Medulla oblongata (tissue), 1 donor: ENCODE measurements around the gene CDK19.
"Not testable (repeated sequence)": the region's sequence is repeated elsewhere in the genome, so short reads cannot be mapped to it uniquely, and the experiment has no call there.

Source experiments
- DNase-seq: peaks from one replicate; pipeline ENCODE4 v3.0.0-alpha.2; 2015; ENCODE audit errors: extremely low spot score

CDK19 gene

DNA sequence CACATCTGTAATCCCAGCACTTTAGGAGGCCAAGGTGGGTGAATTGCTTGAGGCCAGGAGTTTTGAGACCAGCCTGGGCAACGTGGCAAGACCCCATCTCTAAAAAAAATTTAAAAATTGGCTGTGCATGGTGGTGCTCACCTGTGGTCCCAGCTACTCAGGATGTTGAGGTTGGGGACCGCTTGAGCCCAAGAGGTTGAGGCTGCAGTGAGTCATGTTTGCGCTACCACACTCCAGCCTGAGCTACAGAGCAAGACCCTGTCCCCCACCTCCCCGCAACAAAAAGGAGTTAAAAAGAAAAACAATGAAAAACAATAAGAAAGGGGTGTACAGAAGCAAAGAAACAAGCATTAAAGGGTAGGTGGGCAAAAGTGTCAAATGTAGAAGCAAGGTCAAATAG is 57.3 kb downstream of the CDK19 start:
- no peak for DNase-seq

DNA sequence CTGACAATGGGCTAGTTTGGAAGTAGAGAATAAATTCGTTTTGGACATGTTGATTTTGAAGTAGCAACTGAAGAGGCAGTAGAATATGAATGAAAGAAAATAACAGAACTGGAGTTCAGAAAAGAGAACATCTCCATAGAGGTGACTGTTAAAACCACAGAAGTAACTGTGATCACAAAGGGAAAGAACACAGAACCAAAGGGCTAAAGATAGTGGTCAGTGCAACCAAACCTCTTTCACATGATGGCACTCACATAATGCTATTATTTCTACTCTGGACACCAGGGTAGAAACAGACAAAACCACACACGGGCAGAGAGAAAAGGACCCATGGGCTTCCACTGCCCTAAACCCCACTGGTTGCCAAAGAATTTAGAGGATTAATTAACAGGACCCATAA is 58.5 kb downstream of the CDK19 start:
- peak; percentile 11 for DNase-seq

DNA sequence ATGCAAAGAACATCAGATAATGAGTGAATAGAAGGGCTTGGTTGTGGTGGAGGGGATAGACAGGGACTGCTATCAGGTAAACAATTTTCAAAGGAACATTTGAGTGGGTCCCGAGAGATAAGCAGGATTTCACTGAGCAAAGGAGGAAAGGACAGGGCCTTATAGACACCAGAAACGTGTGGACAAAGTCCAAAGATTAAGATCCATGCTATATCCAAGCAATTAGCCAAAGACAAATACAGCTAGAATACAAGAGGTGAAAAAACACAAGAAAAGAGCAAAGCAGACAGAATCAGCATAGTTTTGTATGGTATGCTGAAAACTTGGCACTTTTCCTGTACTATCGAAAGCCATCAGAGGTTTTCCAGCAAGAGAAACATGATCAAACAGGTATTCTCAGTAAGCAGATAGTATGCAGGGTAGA is 59.8 kb downstream of the CDK19 start:
- DNase-seq, result no peak

DNA sequence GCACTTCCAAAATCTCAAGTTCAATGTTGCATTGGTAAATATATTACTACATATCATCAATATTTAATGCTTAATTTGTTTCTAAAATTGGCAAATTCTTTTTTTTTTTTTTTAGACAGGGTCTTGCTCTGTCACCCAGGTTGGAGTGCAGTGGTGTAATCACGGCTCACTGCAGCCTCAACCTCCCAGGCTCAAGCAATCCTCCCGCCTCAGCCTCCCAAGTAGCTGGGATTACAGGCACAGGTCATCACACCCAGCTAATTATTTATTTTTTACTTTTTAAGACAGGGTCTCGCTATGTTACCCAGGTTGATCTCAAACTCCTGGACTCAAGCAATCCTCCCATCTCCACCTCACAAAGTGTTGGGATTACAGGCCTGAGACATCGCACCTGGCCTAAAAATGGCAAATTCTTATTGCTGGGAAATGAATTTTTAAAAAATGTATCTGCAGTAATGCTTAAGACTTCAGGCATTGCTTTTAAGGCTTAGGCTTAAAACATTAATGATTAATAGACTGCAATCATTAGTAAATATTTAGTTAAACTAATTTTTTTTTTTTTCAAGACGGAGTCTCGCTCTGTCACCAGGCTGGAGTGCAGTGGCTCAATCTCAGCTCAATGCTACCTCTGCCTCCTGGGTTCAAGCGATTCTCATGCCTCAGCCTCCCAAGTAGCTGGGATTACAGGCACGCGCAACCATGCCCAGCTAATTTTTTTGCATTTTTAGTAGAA is 61.2 kb downstream of the CDK19 start:
- not testable (repeated sequence) for DNase-seq

DNA sequence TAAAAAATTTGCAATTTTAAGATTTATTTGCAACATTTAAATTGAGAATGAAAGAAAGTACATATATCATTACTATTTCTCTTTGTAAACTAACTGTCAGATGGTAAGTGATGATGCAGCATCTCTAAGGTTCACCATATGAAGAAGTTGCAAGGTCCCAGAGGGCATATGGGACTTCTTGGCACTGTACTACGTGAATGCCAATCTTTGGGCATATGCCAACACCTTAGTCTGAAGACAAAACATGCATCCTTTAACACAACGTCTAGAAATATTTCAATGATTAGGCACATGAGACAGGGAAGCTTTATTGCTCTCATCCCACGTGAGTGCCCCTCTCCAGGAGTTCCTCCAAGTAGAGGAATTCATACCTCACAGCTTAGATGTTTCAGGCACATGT is 66.8 kb downstream of the CDK19 start:
- no peak for DNase-seq

DNA sequence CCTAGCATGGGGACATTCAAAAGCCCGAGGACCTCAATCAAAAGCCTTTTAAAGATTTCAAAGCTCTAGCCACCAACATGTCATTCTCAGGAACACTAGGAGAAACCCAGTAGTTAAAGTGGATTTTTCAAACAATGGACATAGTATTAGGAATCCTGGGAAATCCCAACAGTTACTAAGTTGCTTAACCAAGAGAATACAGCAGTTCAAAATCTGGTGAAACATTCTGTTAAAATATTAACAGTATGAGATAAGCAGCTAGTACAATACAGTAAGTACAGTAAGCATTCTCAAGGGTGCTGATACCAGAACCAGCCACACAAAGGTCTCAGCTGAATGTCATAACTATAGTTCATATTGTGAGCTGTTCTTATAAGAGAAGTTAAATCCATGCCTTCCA is 68.6 kb downstream of the CDK19 start:
- no peak for DNase-seq

DNA sequence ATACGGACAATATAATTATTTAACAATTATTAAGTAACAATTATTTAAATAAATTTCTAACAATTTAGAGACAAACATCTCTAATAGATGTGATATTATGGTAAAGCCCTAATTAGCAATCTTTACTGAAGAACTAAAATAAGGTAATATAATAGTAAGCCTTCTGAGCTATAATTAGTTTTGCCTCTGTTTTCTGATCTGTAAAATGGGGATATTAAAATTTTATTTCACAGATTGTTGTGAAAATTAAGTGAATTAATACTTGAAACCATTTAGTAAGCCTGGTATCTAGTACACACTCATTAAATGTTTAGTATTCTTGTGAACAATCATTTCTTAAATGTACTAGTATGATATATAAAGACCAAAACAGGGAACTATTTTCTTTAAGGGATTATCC is 70.3 kb downstream of the CDK19 start:
- no peak for DNase-seq

DNA sequence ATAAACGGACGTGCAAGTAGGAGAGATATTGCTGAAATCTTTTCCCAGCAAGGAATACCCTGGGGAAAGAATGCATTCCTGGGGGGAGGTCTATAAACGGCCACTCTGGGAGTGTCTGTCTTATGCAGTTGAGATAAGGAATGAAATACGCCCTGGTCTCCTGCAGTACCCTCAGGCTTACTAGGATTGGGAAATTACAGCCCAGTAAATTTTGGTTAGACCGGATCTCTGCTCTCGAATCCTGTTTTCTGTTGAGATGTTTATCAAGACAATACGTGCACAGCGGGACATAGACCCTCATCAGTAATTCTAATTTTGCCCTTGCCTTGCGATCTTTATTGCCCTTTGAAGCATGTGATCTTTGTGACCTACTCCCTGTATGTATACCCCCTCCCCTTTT is 72.7 kb downstream of the CDK19 start:
- not testable (repeated sequence) for DNase-seq

DNA sequence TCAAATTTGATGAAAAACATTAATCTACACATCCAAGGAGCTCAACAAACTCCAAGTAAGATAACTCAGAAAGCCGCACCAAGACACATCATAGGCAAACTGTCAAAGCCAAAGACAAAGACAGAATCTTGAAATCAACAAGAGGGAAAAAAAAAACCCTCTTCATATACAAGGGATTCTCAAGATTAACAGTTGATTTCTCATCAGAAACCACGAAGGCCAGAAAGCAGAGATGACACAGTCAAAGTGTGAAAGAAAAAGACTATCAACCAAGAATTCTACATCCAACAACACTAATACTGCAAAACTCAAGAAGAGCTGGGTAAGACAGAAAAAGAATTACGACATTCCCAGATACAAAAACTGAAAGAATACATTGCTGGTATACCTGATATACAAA is 73.8 kb downstream of the CDK19 start:
- DNase-seq, result no peak

DNA sequence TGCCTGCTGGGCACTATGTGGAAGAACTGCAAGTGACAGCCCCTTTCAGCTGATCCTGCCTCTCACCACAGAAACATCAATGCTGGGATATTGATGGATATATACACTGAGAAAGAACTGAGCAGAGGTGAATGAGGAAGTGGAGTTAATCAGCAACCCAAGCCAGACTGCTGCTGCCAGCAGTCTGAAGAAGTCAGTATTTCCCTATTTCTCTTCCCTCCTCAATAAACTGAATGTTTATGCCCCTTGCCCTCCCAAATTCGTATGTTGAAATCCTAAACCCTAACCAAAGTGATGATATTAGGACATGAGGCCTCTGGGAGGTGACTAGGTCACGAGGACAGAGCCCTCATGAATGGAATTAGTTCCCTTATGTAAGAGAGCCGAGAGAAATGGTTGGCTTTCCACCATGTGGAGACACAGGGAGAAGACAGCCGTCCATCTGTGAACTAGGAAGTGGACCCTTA is 76.3 kb downstream of the CDK19 start:
- DNase-seq, result peak; percentile 69

DNA sequence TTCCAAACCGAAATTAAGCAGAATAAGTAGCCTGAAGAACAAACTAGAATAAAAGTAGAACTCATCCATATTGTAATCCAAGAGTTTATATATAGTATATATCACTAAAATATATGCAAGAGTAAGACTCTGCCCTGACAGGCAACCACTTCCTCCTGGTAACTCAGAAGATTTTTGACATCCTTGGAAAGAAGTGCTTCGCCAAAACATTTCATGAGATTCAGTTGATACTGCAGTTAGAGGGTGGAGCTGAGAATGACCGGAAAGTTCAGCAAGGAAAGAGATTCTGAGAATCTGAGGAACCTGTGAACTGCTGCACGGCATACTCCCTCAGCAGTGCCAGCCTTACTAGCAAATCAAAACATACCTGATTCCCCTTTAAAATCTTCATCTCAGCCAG is 79.6 kb downstream of the CDK19 start:
- no peak for DNase-seq

DNA sequence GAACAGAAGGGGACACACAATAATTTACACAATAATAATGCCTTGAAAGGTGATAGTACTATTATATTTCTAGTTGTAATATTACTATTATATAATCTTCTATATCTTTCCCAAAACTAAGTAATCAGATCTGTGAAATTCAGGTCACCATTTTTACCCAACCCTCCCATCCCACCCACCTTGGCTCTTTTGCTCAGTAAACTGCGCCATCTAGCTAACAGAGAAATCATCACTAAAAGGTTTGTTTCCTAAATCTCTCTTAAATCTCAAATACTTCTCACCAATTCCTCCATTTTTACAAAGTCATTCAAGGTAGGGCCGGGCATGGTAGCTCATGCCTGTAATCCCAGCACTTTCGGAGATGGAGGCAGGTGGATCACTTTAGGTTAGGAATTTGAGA is 83.4 kb downstream of the CDK19 start:
- no peak for DNase-seq

DNA sequence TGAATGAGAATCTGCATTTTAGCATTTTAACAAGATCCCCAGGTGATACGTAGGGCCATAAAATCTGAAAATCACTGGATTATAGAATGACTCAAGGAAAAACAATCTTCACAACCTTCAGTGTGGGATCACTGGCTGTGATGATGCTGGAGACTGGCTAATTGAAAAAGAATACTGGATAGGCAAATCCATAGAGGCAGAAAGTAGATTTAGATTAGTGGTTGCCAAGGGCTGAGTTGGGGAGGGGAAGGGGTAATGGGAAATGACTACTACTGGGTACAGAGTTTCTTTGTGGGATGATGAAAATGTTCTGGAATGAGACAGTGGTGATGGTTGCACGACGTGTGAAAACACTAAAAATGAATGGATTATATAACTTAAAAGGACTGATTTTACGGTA is 84.1 kb downstream of the CDK19 start:
- DNase-seq, result no peak

DNA sequence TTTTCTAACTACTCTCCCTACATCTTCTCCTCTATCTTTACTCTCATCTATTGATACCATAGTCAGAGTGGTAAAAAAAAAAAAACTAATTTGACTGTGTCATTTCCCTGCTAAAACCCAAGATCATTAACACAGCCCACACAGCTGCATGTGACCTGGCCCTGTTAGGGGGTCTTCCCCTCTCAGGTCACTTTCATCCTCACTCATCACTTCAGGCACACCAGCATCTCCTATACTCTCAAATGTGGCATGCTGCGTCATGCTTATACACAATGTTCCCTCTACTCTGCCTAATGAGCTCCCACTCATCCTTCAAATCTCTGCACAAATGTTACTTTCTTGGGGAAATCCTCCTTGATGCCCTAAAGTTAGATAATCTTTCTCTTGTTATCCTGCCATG is 86.8 kb downstream of the CDK19 start:
- DNase-seq, result no peak

DNA sequence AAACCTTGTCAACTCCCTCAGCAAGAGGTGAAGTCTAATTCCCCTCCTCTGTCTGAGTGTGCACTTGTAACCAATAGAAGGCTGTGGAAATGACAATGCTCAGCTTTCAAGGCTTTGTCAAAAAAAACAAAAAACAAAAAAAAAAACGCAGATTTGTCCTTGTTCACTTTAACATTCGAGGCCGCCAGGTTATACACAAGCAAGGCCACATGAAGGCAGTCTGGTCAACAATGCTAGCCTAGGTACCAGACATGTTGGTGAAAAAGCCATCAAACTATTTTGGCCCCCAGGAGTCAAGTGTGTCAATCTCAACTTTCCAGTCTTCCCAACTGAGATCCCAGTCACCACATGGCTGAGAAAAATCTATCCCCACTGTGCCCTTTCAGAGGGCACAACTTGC is 92.3 kb downstream of the CDK19 start:
- no peak for DNase-seq

DNA sequence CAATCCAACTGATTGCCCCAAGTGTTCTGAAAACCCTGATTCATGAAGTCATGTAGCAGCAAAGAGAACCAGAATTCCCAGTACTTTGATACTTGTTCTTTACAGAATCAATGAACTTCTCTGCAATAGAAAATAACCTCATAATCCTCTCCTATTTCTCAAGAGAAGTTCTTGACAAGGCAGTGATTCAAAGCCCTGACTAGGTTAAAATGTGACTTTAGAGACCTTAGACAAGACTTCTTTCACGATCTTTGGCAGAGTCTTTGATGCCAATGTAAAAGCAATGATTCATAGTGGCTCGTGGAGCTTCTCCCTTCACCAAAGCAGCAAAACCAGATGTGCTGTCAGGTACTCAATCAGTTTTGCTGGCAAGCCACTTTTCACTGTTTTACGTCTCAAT is 95.2 kb downstream of the CDK19 start:
- DNase-seq, result peak; percentile 34

DNA sequence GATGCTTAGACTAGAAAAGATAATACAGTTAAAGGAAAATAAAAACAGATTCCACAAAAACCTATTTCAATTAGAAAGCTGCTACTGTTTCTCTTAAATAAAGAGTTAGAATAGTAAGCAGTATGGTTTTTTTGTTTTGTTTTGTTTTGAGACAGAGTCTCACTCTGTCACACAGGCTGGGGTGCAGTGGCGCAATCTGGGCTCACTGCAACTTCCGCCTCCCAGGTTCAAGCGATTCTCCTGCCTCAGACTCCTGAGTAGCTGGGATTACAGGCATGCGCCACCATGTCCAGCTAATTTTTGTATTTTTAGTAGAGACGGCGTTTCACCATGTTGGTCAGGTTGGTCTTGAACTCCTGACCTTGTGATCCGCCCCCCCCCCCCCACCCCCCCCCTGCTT is 95.7 kb downstream of the CDK19 start:
- not testable (repeated sequence) for DNase-seq

DNA sequence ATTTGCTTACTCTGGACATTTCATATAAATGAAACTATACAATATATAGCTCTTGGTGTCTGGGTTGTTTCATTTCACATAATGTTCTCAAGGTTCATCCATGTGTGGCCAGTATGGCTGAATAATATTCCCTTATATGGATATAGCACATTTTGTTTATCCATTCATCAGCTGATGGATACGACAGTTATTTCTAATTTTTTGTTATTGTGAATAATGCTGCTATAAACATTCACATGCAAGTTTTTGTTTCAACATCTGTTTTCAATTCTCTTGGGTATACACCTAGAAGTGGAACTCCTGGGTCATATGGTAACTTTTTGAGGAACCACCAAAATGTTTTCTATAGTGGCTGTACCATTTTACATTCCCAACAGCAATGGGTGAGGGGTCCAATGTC is 101.1 kb downstream of the CDK19 start:
- no peak for DNase-seq

DNA sequence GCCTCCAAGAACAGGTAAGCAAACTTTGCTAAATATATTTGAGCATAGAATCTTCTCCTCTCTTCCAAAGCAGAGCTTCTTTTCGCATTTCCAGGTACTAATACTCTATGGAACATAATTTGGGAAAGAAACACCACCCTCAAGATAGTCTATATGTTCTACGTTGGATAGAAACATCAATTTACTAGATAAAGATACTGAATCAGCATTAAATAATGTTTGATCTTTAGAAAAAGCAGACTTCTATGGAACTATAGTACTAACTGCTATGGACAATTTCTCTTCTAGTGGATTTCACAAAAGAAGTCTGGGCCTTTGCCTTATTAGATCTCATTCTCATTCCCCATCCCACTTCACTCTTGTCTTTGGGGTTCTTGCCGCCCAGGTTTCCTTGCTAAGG is 103.0 kb downstream of the CDK19 start:
- no peak for DNase-seq

DNA sequence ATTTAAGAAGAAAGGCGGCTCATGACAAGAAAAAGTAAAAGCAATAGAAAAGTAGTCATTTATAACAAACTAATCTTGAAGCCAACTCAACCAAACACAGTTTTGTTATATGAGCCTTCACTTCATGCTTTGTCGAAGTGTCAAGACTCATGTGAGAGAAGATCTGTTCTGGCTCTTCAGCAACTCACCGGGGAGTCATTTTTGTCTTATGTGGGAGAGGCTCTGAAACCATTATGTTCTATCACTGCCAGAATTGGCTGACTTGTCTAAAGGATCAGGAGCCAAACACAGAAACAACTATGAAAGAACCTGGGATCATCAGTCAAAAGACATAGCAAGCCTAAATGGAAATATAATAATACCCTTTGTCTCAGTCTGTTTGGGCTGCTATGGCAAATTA is 105.2 kb downstream of the CDK19 start:
- no peak for DNase-seq

DNA sequence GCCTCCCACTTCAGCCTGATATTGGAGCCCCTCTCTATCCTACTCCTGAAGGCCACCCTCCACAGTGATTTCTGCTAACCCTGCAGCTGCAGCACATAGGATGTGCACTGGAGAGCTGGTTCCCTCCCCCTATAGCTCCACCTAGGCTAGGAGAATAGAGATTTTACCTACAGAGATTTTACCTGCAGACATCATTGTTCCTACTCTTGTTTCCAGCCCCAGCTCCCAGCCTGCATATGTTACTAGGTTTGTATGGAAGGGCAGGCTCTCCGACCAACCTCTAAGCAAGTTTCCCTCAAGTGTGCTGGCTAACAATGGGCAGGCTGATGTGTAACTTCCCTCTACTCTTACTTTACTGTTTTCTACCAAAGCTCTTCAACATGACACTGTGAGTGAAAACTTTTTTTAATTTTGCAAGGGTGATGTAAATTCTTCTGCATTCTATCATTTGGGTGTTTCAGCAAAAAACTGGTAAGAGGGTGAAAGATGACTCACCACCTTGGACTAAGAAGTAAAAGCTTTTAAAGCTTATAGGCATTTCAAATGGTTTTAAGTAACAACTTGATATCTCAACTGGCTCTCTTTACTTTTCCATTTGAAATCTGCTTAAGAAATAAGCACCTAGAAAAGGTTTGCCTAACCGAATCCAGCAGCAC is 106.8 kb downstream of the CDK19 start:
- no peak for DNase-seq

DNA sequence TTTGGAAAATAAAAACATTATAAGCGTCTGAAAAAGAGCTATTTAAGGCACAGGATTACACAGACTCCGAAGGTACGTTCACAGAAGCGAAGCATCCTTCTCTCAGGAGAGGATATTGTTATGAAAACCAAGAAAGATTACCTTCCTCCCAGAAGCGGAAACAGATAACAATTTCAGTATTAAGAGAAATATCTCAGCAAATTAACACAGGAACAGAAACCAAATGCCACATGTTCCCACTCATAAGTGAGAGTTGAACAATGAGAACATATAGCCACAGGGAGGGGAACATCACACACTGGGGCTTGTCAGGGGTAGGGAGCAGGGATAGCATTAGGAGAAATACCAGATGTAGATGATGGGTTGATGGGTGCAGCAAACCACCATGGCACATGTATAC is 109.7 kb downstream of the CDK19 start:
- no peak for DNase-seq

DNA sequence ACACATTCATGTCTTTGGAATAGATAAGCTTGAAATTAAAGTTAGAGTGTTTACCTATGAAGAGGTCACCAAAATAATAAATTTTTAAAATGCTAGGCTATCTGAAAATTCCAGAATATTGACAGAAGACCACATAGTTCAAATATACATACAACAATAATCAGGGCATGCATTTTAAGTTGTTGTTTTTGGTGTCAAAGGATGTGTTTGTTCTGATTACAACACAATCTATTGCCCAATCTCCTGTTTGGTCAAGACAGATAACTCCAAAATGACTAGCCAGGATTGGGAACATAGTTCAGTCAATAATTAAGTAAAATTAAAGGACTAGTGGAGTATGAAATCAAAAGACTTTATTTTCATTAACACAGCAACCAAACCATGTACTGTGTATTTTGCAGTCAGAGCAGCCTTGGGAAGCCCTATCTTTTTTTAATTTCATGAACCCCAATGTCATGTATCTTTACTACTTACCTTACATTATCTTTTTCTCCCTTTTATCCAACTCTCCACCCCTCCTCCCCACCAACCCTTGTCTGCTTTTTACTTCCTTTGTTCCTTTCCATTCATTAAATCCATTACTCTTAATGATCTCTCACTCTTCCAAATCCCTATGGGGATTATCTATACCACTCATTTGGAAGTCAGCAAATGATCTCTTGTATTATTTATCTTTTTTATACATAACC is 111.2 kb downstream of the CDK19 start:
- no peak for DNase-seq
